Common myeloid progenitor, CD34-positive (primary cell): ENCODE results near the gene ATF7.
"Not testable (repeated sequence)": the region's sequence is repeated elsewhere in the genome, so short reads cannot be mapped to it uniquely, and the experiment has no call there.

Experiments
- CTCF ChIA-PET: fragments of 350-600 bp; sonication (Branson Sonifier 250); formaldehyde crosslinking; loops from one replicate; lab custom pipeline; 2021; ENCODE audit warnings: antibody characterized with exemption; lab: Charles Lee
- POLR2A ChIA-PET: fragments of 350-600 bp; sonication (Branson Sonifier 250); formaldehyde crosslinking; loops from one replicate; lab custom pipeline; 2021; ENCODE audit warnings: antibody characterized with exemption; lab: Charles Lee
- DNase-seq, 3 donors: peaks; one replicate each; pipeline versions ENCODE4 v3.0.0 to v3.0.0-alpha.2; 2013
- H3K27ac ChIP-seq, 2 experiments: 1 replicate in 1 of 2; 2 replicates in 1 of 2; pipeline ENCODE4 v1.7.0; 2013; ENCODE audit warnings: inconsistent platforms in 2 of 2, low read length in 2 of 2, mild to moderate bottlenecking in 2 of 2, low read depth in 1 of 2, moderate library complexity in 1 of 2; ENCODE audit not compliant: severe bottlenecking in 2 of 2, insufficient read depth in 1 of 2, poor library complexity in 1 of 2
- H3K27me3 ChIP-seq, 5 experiments: replicated peaks in 2 of 5; 1 replicate in 3 of 5; 2 replicates in 2 of 5; pipeline versions ENCODE4 v1.6.1 to v1.7.0; 2013; ENCODE audit warnings: low read length in 4 of 5, mild to moderate bottlenecking in 2 of 5, moderate library complexity in 2 of 5, inconsistent platforms in 1 of 5; ENCODE audit not compliant: insufficient read depth in 5 of 5, control insufficient read depth in 4 of 5
- H3K36me3 ChIP-seq, 4 experiments: 1 replicate in 2 of 4; 2 replicates in 2 of 4; pipeline versions ENCODE4 v1.6.1 to v1.7.0; 2013; ENCODE audit warnings: low read length in 3 of 4, control low read depth in 1 of 4, mild to moderate bottlenecking in 1 of 4; ENCODE audit not compliant: control insufficient read depth in 4 of 4, insufficient read depth in 4 of 4
- H3K4me1 ChIP-seq, 4 experiments: 1 replicate in 3 of 4; 2 replicates in 1 of 4; pipeline versions ENCODE4 v1.6.1 to v1.7.1; 2013; ENCODE audit warnings: low read length in 3 of 4, mild to moderate bottlenecking in 3 of 4, control low read depth in 1 of 4, inconsistent platforms in 1 of 4, moderate library complexity in 1 of 4; ENCODE audit not compliant: control insufficient read depth in 4 of 4, insufficient read depth in 4 of 4; ENCODE audit errors: control extremely low read depth in 1 of 4
- H3K4me3 ChIP-seq, 7 experiments: 1 replicate in 4 of 7; 2 replicates in 3 of 7; pipeline versions ENCODE4 v1.5.1 to v1.7.0; 2013; ENCODE audit warnings: mild to moderate bottlenecking in 7 of 7, low read length in 6 of 7, moderate library complexity in 6 of 7, inconsistent platforms in 2 of 7, low read depth in 2 of 7, control low read depth in 1 of 7; ENCODE audit not compliant: insufficient read depth in 4 of 7, control insufficient read depth in 1 of 7; ENCODE audit errors: extremely low read depth in 1 of 7
- H3K9me3 ChIP-seq, 5 experiments: 1 replicate in 4 of 5; 2 replicates in 1 of 5; pipeline versions ENCODE4 v1.6.1 to v1.7.1; 2013; ENCODE audit warnings: low read length in 4 of 5, mild to moderate bottlenecking in 2 of 5, inconsistent platforms in 1 of 5, low read depth in 1 of 5, moderate library complexity in 1 of 5; ENCODE audit not compliant: control insufficient read depth in 4 of 5, insufficient read depth in 2 of 5; ENCODE audit errors: control extremely low read depth in 1 of 5
- WGBS: methylation state at CpG from one replicate; pipeline ENCODE4 v1.1.5; 2013; ENCODE audit not compliant: insufficient coverage; 5-methylcytosine and 5-hydroxymethylcytosine counted together

Gene ATF7

DNA sequence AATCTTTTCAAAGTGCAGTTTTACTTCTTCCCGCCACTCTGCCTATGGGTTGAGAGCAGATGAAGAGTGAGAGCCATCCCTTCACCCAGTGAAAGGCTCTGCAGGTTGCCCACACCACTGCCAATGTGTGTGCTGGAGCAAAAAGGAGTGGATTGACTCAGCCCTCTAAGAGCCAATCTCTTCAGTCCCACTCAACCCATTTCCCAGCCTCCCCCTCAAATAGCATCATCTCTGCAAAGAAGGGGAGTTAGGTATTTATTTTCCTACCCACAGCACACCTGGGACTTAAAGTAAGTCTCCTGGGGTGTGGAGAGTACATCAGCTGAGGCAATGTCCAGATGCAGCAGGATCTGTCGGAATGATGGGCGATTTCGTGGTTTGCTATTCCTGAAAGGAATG lies 142.2 kb downstream of the ATF7 start:
- ChIA-PET CTCF (interaction anchor here (0.9 to 3.1 kb wide), 7 partner anchors 8 to 150 kb away, joined by 3 to 23 read pairs (median 3); partner anchors contain the start of genes NPFF and TARBP2), POLR2A (interaction anchor here (1.2 to 2.5 kb wide), 2 partner anchors 10 to 17 kb away, joined by 7 to 9 read pairs; partner anchors contain the start of gene TARBP2)
- H3K4me3 ChIP-seq: no peak overlapping the region
- DNase-seq: no peak
- peaks cover 15 to 85% (median 57%) of the 10 kb centered on the region in 4 experiments for H3K36me3 ChIP-seq
- WGBS: 97% methylated on average over 3 of the region's 4 CpGs
- H3K4me1 ChIP-seq: peaks cover 0 to 2% (median 0%) of the 10 kb centered on the region in 4 experiments
- H3K9me3 ChIP-seq: no peaks in the 10 kb centered on the region
- no peaks in the 10 kb centered on the region for H3K27me3 ChIP-seq
- H3K27ac ChIP-seq: no peak overlapping the region

DNA sequence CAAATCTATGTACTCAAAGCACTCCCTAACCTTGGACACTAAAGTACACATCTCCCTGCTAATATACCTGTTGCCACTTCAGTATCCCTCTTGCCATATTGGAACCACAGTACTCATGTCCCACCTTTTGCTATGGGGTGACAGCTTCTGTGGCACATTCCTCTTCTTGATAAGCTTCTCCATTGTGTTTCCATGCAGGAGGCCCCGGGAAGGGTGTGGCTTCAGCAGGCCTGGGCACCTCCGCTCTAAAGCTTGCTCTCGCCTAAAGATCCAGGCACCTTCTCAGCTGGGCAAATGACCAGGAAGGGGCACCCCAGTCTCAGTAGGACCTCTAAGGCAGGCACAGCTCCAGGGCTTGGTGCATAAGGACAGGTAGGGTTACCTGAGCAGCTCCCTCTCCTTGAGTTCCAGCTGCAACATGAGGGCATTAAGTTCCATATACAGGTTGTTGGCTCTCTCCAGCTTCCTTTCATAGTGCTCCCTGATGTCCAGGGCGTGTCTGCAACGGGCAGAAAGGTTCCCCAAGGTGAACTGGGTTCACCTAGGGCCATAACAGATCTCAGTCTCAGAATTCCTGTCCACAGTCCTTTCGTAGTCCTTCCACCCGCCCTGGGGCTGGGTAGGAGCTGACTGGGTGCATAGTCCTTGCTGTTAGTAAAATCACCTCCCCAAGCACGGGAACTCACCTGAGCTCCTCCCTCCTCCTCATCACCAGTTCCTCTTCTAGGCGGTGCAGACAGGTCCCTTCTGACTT lies 142.8 kb downstream of the ATF7 start:
- WGBS: 94% methylated on average over 8 of the region's 9 CpGs
- Histone ChIP-seq H3K36me3 (peaks cover 20 to 91% (median 60%) of the 10 kb centered on the region in 4 experiments), H3K27ac (no peak overlapping the region), H3K4me1 (peaks cover 0 to 2% (median 0%) of the 10 kb centered on the region in 4 experiments), H3K27me3 (no peaks in the 10 kb centered on the region), H3K4me3 (no peak overlapping the region), H3K9me3 (no peaks in the 10 kb centered on the region)
- ChIA-PET CTCF (interaction anchor here (0.9 to 3.1 kb wide), 9 partner anchors 8 to 150 kb away, joined by 3 to 23 read pairs (median 9); partner anchors contain the start of genes MAP3K12, NPFF and TARBP2), POLR2A (interaction anchor here (0.9 to 3.2 kb wide), 5 partner anchors 9 to 21 kb away, joined by 3 to 20 read pairs (median 7); partner anchors contain the start of gene TARBP2)
- DNase-seq: peak in 1 of 3 donors; percentile 24

DNA sequence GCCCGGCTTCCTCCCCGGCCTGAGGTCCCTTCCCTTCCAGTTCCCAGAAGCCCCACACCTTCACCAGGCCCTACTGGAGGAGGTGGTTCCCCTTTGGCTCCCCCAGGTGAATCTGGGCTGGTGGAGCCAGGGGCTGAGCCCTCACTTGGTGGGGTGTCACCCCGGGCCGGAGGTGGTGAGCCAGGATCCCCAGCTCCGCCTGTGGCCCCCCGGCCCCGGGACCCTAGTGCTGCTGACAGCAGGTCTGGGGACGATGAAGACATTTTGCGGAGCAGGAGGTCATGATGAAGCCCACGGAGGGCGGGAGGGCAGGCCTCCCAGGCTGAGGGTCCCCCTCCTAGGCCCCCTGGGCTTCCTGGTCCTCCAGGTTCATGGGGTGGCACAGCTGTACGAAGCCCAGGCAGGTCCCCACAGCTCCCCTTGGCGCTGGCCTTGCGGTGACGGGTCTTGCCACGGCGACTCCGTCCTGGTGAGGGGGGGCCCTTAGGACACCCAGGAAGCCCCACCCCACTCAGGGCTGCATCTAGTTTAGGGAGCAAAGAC lies 143.5 kb downstream of the ATF7 start:
- Histone ChIP-seq H3K36me3 (peaks cover 23 to 94% (median 63%) of the 10 kb centered on the region in 4 experiments), H3K4me3 (no peak overlapping the region), H3K9me3 (no peaks in the 10 kb centered on the region), H3K27ac (no peak overlapping the region), H3K4me1 (peaks cover 0 to 2% (median 0%) of the 10 kb centered on the region in 4 experiments), H3K27me3 (no peaks in the 10 kb centered on the region)
- 91% methylated on average over 10 of the region's 18 CpGs for whole genome bisulfite sequencing
- DNase-seq: peak in 1 of 3 donors; percentile 29
- POLR2A ChIA-PET: interaction anchor here (0.9 to 3.2 kb wide), 6 partner anchors 9 to 29 kb away, joined by 3 to 20 read pairs (median 6); partner anchors contain the start of gene TARBP2
- CTCF ChIA-PET: interaction anchor here (1.0 to 3.1 kb wide), 11 partner anchors 9 to 149 kb away, joined by 3 to 23 read pairs (median 6); partner anchors contain the start of genes MAP3K12, NPFF and TARBP2

DNA sequence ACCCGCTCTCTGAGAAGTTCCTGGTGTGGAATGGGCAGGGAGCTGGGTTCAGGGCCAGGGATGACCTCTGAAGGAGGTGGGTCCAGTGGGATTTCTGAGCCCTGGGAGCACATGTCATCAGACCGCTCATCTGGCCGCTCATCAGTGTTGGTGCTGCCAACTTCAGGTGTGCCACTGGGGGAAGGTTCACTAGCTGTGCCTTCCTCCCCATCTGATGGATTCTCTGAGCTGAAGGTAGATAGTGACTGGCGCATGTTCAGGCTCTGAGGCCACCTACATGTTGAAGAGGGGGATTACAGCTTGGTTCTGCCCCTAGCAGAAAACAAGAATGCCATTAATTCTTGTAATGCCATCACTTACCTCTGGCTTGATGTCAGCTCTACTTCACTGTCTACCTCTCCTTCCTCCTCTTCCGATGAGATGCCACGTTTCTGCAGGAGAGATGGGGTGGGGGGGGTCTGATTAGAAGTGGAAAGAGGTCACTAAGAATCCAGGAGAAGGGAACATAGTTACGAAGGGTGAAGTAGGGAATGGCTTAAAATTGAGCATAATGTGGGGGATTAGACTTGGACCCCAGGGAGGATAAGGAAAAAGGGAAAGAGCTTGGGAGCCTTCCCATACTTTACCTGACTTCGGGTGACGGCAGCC lies 144.1 kb downstream of the ATF7 start:
- Histone ChIP-seq H3K27me3 (no peaks in the 10 kb centered on the region), H3K9me3 (no peaks in the 10 kb centered on the region), H3K4me1 (peaks cover 0 to 2% (median 0%) of the 10 kb centered on the region in 4 experiments), H3K4me3 (no peak overlapping the region), H3K27ac (no peak overlapping the region), H3K36me3 (peaks cover 22 to 94% (median 62%) of the 10 kb centered on the region in 4 experiments)
- ChIA-PET POLR2A (interaction anchor here (0.9 to 3.2 kb wide), 7 partner anchors 10 to 28 kb away, joined by 3 to 20 read pairs (median 6); partner anchors contain the start of gene TARBP2), CTCF (interaction anchor here (0.8 to 3.1 kb wide), 11 partner anchors 9 to 158 kb away, joined by 3 to 23 read pairs (median 6); partner anchors contain the start of genes MAP3K12 and NPFF)
- WGBS: 100% methylated on average over 4 of the region's 9 CpGs
- DNase-seq: peak in 2 of 3 donors; percentile 67 to 71

DNA sequence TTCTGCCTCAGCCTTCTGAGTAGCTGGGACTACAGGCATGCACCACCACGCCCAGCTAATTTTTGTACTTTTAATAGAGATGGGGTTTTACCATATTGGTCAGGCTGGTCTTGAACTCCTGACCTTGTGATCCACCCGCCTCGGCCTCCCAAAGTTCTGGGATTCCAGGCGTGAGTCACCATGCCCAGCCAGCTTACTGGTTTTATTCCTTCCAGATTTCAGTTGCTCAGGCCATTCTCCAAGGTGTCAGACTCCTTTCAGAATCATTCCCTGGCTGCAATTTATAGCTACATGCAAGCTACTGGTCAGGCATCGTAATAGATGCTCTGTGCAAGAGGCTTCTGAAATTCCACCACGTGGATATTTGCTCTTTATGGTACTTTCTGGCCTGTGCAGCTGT lies 144.7 kb downstream of the ATF7 start:
- POLR2A ChIA-PET: interaction anchor here (1.0 to 3.2 kb wide), 6 partner anchors 9 to 28 kb away, joined by 3 to 20 read pairs (median 6); partner anchors contain the start of gene TARBP2
- not testable (repeated sequence) for H3K4me1 ChIP-seq, H3K27me3 ChIP-seq, DNase-seq, H3K27ac ChIP-seq, H3K9me3 ChIP-seq, H3K4me3 ChIP-seq
- WGBS: 95% methylated on average over 6 of the region's 6 CpGs
- CTCF ChIA-PET: interaction anchor here (0.8 to 3.1 kb wide), 11 partner anchors 9 to 158 kb away, joined by 3 to 23 read pairs (median 6); partner anchors contain the start of genes MAP3K12 and NPFF
- H3K36me3 ChIP-seq: peaks cover 24 to 94% (median 64%) of the 10 kb centered on the region in 4 experiments
